ENCODE data around the gene GAPDHS. TPM values are rescaled to one million over a fixed set of nuclear protein-coding genes. Genes with fewer than 3 reads are reported as not detected.

Gene GAPDHS
- total RNA-seq, 1 donor from 2014 or later = not detected

GRCh38 chr19:35545001-35545854 lies 12.0 kb downstream of the GAPDHS start, which contains the start of gene TMEM147:
Gene TMEM147, plus strand, starts transcription at chr19:35545626. Its CDS starts 114 bp downstream, at chr19:35545740.
- peak within 1 kb of the TSS; percentile 90 to 93 (median 92) for H3K4me3 ChIP-seq (ENCODE audit: low read length in 3 of 3)
- H3K27ac ChIP-seq (ENCODE audit: low read depth, low read length) = peak within 1 kb of the TSS; percentile 86
- H3K9me3 ChIP-seq (ENCODE audit: control insufficient read depth in 3 of 3, low read length in 3 of 3) = no peaks in the 10 kb centered on the region
- H3K27me3 ChIP-seq (ENCODE audit: control insufficient read depth in 3 of 3, insufficient read depth in 3 of 3, low read length in 3 of 3) = no peaks in the 10 kb centered on the region
- H3K9ac ChIP-seq (ENCODE audit: low read depth in 1 of 3, low read length in 3 of 3) = peak within 1 kb of the TSS; percentile 87 to 92 (median 92)
- peaks cover 7 to 19% (median 16%) of the 10 kb centered on the region in 3 donors for H3K36me3 ChIP-seq (ENCODE audit: control insufficient read depth in 3 of 3, insufficient read depth in 3 of 3, low read length in 3 of 3)
- H3K4me1 ChIP-seq (ENCODE audit: control insufficient read depth in 3 of 3, insufficient read depth in 3 of 3, low read length in 3 of 3) = peaks cover 21 to 31% (median 23%) of the 10 kb centered on the region in 3 donors

GRCh38 chr19:35545855-35546381 lies 12.7 kb downstream of the GAPDHS start:
- Histone ChIP-seq H3K4me1 (ENCODE audit: control insufficient read depth in 3 of 3, insufficient read depth in 3 of 3, low read length in 3 of 3) (peaks cover 21 to 31% (median 23%) of the 10 kb centered on the region in 3 donors), H3K27me3 (ENCODE audit: control insufficient read depth in 3 of 3, insufficient read depth in 3 of 3, low read length in 3 of 3) (no peaks in the 10 kb centered on the region), H3K36me3 (ENCODE audit: control insufficient read depth in 3 of 3, insufficient read depth in 3 of 3, low read length in 3 of 3) (peaks cover 7 to 21% (median 16%) of the 10 kb centered on the region in 3 donors), H3K9me3 (ENCODE audit: control insufficient read depth in 3 of 3, low read length in 3 of 3) (no peaks in the 10 kb centered on the region), H3K27ac (ENCODE audit: low read depth, low read length) (peak overlapping the region; percentile 86), H3K9ac (ENCODE audit: low read depth in 1 of 3, low read length in 3 of 3) (peak overlapping the region; percentile 87 to 92 (median 92)), H3K4me3 (ENCODE audit: low read length in 3 of 3) (peak overlapping the region; percentile 90 to 93 (median 92))

- H3K4me3 ChIP-seq (ENCODE audit: low read length in 3 of 3) = peak overlapping the region; percentile 90 to 93 (median 92)
- H3K4me1 ChIP-seq (ENCODE audit: control insufficient read depth in 3 of 3, insufficient read depth in 3 of 3, low read length in 3 of 3) = peaks cover 21 to 31% (median 23%) of the 10 kb centered on the region in 3 donors
Measured at GRCh38 chr19:35546532-35546931, 13.3 kb downstream of the GAPDHS start.

GRCh38 chr19:35549174-35549788 lies 16.0 kb downstream of the GAPDHS start:
- peaks cover 19 to 29% (median 21%) of the 10 kb centered on the region in 3 donors for H3K4me1 ChIP-seq (ENCODE audit: control insufficient read depth in 3 of 3, insufficient read depth in 3 of 3, low read length in 3 of 3)
- H3K36me3 ChIP-seq (ENCODE audit: control insufficient read depth in 3 of 3, insufficient read depth in 3 of 3, low read length in 3 of 3) = peaks cover 7 to 18% (median 16%) of the 10 kb centered on the region in 3 donors
- no peak overlapping the region for H3K27ac ChIP-seq (ENCODE audit: low read depth, low read length)
- peaks cover 0 to 3% (median 2%) of the 10 kb centered on the region in 3 donors for H3K27me3 ChIP-seq (ENCODE audit: control insufficient read depth in 3 of 3, insufficient read depth in 3 of 3, low read length in 3 of 3)
- no peak overlapping the region for H3K9ac ChIP-seq (ENCODE audit: low read depth in 1 of 3, low read length in 3 of 3)
- no peak overlapping the region for H3K4me3 ChIP-seq (ENCODE audit: low read length in 3 of 3)
- H3K9me3 ChIP-seq (ENCODE audit: control insufficient read depth in 3 of 3, low read length in 3 of 3) = no peaks in the 10 kb centered on the region

More at GRCh38 chr19:35546532-35546931, 13.3 kb downstream of the GAPDHS start:
- peak overlapping the region in 2 of 3 donors; percentile 87 to 92 for H3K9ac ChIP-seq (ENCODE audit: low read depth in 1 of 3, low read length in 3 of 3)
- no peak overlapping the region for H3K27ac ChIP-seq (ENCODE audit: low read depth, low read length)
- no peaks in the 10 kb centered on the region for H3K9me3 ChIP-seq (ENCODE audit: control insufficient read depth in 3 of 3, low read length in 3 of 3)
- H3K36me3 ChIP-seq (ENCODE audit: control insufficient read depth in 3 of 3, insufficient read depth in 3 of 3, low read length in 3 of 3) = peaks cover 7 to 21% (median 16%) of the 10 kb centered on the region in 3 donors
- no peaks in the 10 kb centered on the region for H3K27me3 ChIP-seq (ENCODE audit: control insufficient read depth in 3 of 3, insufficient read depth in 3 of 3, low read length in 3 of 3)

- H3K36me3 ChIP-seq (ENCODE audit: control insufficient read depth in 3 of 3, insufficient read depth in 3 of 3, low read length in 3 of 3) = peaks cover 7 to 18% (median 16%) of the 10 kb centered on the region in 3 donors
- H3K9me3 ChIP-seq (ENCODE audit: control insufficient read depth in 3 of 3, low read length in 3 of 3) = no peaks in the 10 kb centered on the region
- H3K27me3 ChIP-seq (ENCODE audit: control insufficient read depth in 3 of 3, insufficient read depth in 3 of 3, low read length in 3 of 3) = peaks cover 0 to 9% (median 2%) of the 10 kb centered on the region in 3 donors
- peaks cover 12 to 21% (median 14%) of the 10 kb centered on the region in 3 donors for H3K4me1 ChIP-seq (ENCODE audit: control insufficient read depth in 3 of 3, insufficient read depth in 3 of 3, low read length in 3 of 3)
- H3K27ac ChIP-seq (ENCODE audit: low read depth, low read length) = no peak overlapping the region
- H3K9ac ChIP-seq (ENCODE audit: low read depth in 1 of 3, low read length in 3 of 3) = no peak overlapping the region
- H3K4me3 ChIP-seq (ENCODE audit: low read length in 3 of 3) = no peak overlapping the region
Measured at GRCh38 chr19:35549879-35550523, 16.7 kb downstream of the GAPDHS start.

- Histone ChIP-seq H3K27ac (ENCODE audit: low read depth, low read length) (no peak overlapping the region), H3K4me1 (ENCODE audit: control insufficient read depth in 3 of 3, insufficient read depth in 3 of 3, low read length in 3 of 3) (peaks cover 8 to 12% (median 11%) of the 10 kb centered on the region in 3 donors), H3K4me3 (ENCODE audit: low read length in 3 of 3) (no peak overlapping the region), H3K36me3 (ENCODE audit: control insufficient read depth in 3 of 3, insufficient read depth in 3 of 3, low read length in 3 of 3) (peaks cover 7 to 18% (median 16%) of the 10 kb centered on the region in 3 donors), H3K9me3 (ENCODE audit: control insufficient read depth in 3 of 3, low read length in 3 of 3) (no peaks in the 10 kb centered on the region), H3K9ac (ENCODE audit: low read depth in 1 of 3, low read length in 3 of 3) (no peak overlapping the region), H3K27me3 (ENCODE audit: control insufficient read depth in 3 of 3, insufficient read depth in 3 of 3, low read length in 3 of 3) (peaks cover 7 to 13% (median 8%) of the 10 kb centered on the region in 3 donors)
Measured at GRCh38 chr19:35551091-35551810, 18.0 kb downstream of the GAPDHS start.

GRCh38 chr19:35552534-35553384 lies 19.5 kb downstream of the GAPDHS start:
- H3K36me3 ChIP-seq (ENCODE audit: control insufficient read depth in 3 of 3, insufficient read depth in 3 of 3, low read length in 3 of 3) = peaks cover 0 to 6% (median 5%) of the 10 kb centered on the region in 3 donors
- peaks cover 19 to 25% (median 19%) of the 10 kb centered on the region in 3 donors for H3K27me3 ChIP-seq (ENCODE audit: control insufficient read depth in 3 of 3, insufficient read depth in 3 of 3, low read length in 3 of 3)
- no peak overlapping the region for H3K27ac ChIP-seq (ENCODE audit: low read depth, low read length)
- peaks cover 0 to 2% (median 0%) of the 10 kb centered on the region in 3 donors for H3K4me1 ChIP-seq (ENCODE audit: control insufficient read depth in 3 of 3, insufficient read depth in 3 of 3, low read length in 3 of 3)
- no peak overlapping the region for H3K4me3 ChIP-seq (ENCODE audit: low read length in 3 of 3)
- H3K9me3 ChIP-seq (ENCODE audit: control insufficient read depth in 3 of 3, low read length in 3 of 3) = no peaks in the 10 kb centered on the region
- H3K9ac ChIP-seq (ENCODE audit: low read depth in 1 of 3, low read length in 3 of 3) = no peak overlapping the region

- H3K4me1 ChIP-seq (ENCODE audit: control insufficient read depth in 3 of 3, insufficient read depth in 3 of 3, low read length in 3 of 3) = peaks cover 0 to 5% (median 4%) of the 10 kb centered on the region in 3 donors
- H3K27ac ChIP-seq (ENCODE audit: low read depth, low read length) = no peak overlapping the region
- H3K27me3 ChIP-seq (ENCODE audit: control insufficient read depth in 3 of 3, insufficient read depth in 3 of 3, low read length in 3 of 3) = peaks cover 26 to 32% (median 26%) of the 10 kb centered on the region in 3 donors
- H3K9me3 ChIP-seq (ENCODE audit: control insufficient read depth in 3 of 3, low read length in 3 of 3) = no peaks in the 10 kb centered on the region
- H3K9ac ChIP-seq (ENCODE audit: low read depth in 1 of 3, low read length in 3 of 3) = no peak overlapping the region
- H3K4me3 ChIP-seq (ENCODE audit: low read length in 3 of 3) = no peak overlapping the region
- peaks cover 0 to 2% (median under 1%) of the 10 kb centered on the region in 3 donors for H3K36me3 ChIP-seq (ENCODE audit: control insufficient read depth in 3 of 3, insufficient read depth in 3 of 3, low read length in 3 of 3)
Measured at GRCh38 chr19:35553385-35554000, 20.2 kb downstream of the GAPDHS start.

Measured in skeletal muscle tissue (tissue), 4 donors.